Testis (tissue), 3 donors: ENCODE results near the gene MCRIP1. TPM values are rescaled to one million over a fixed set of nuclear protein-coding genes. Genes with fewer than 3 reads are reported as not detected.

Source experiments
- DNase-seq: peaks from one replicate; pipeline ENCODE4 v3.0.0-alpha.2; 2019
- H3K27ac ChIP-seq, 2 donors: fragments of 200-600 bp; sonication (generic); one replicate each; pipeline ENCODE4 v1.5.1; 2019
- H3K27me3 ChIP-seq: fragments of 200-600 bp; sonication (generic); one replicate; pipeline ENCODE4 v1.5.1; 2019
- H3K36me3 ChIP-seq: fragments of 200-600 bp; sonication (generic); one replicate; pipeline ENCODE4 v1.5.1; 2017; ENCODE audit warnings: low read depth; ENCODE audit errors: missing control alignments
- H3K4me1 ChIP-seq: fragments of 200-600 bp; sonication (generic); one replicate; pipeline ENCODE4 v1.5.1; 2019
- H3K4me3 ChIP-seq, 2 donors: fragments of 200-600 bp; sonication (generic); one replicate each; pipeline ENCODE4 v1.5.1; 2017 to 2019
- H3K9me3 ChIP-seq: fragments of 200-600 bp; sonication (generic); one replicate; pipeline ENCODE4 v1.5.1; 2017
- POLR2A ChIP-seq: fragments of 450-650 bp; IDR thresholded peaks from one replicate; pipeline ENCODE4 v1.6.1; 2017; ENCODE audit warnings: antibody characterized with exemption, mild to moderate bottlenecking, moderate library complexity
- WGBS, 2 donors: methylation state at CpG; one replicate each; pipeline ENCODE4 v1.1.5; 2018; 5-methylcytosine and 5-hydroxymethylcytosine counted together
- intact Hi-C: fragments of 100-400 bp; cut with DNase I; formaldehyde crosslinking; loops from one replicate; pipeline ENCODE4 v1.15.1; 2023; ENCODE audit warnings: low total_unique reads
- polyA plus RNA-seq: library from polyadenylated mRNA; stranded (reverse); fragments of 350-450 nt; fragmentation: Illumina TruSeq; extraction: RNeasy Lipid Tissue Mini Kit (QIAGEN cat#74804); gene quantifications from one replicate; pipeline ENCODE4 v1.2.3, GENCODE V29; 2014; ENCODE audit warnings: low read depth, low replicate concordance; ENCODE audit not compliant: insufficient read depth
- total RNA-seq, 2 donors: library from RNA; depleted of rRNA; stranded (reverse); fragments of >200 nt; gene quantifications; one replicate each; pipeline ENCODE4 v1.2.3, GENCODE V29; 2016
- TF ChIP-seq, protein P1 (sequence below), 3 experiments: fragments of 450-650 bp in 2 of 3; fragments of 200-600 bp in 1 of 3; sonication (generic) in 1 of 3; IDR thresholded peaks; one replicate each; pipeline ENCODE4 v1.5.1; 2016 to 2019; ENCODE audit warnings: antibody characterized with exemption in 3 of 3, mild to moderate bottlenecking in 2 of 3, moderate library complexity in 1 of 3

MCRIP1 gene
- total and polyA plus RNA-seq, 3 donors from 2014 or later, result 160 to 206 (median 181) TPM

DNA sequence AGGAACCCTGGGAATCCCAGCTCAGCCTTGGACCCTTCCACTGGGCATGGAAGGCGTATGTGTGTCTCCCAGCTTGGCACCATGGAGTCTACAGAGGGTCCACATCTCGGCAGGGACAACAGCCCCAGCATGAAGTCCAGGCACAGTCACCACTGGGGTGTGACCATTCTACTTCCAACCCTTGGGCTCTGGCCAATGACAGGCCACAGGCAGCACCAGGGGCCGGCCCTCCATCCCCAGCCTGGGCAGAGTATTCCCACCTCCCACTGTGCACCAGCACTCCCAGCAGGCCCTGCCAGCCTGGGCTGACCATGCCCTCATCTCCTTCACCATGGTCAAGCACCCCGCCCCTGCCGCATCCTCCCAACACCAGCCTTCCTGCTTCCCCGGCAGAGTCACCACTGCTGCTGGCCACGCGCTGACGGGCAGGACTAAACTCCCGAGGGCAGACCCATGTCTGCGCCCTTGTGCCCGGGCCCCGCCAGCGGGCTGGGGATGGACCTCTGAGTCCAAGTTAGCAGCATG is 11.3 kb upstream of the MCRIP1 start:
- H3K4me1 ChIP-seq, result no peaks in the 10 kb centered on the region
- no peak overlapping the region for H3K4me3 ChIP-seq
- intact Hi-C loops, result no loop called here
- TF ChIP-seq, protein P1, sequence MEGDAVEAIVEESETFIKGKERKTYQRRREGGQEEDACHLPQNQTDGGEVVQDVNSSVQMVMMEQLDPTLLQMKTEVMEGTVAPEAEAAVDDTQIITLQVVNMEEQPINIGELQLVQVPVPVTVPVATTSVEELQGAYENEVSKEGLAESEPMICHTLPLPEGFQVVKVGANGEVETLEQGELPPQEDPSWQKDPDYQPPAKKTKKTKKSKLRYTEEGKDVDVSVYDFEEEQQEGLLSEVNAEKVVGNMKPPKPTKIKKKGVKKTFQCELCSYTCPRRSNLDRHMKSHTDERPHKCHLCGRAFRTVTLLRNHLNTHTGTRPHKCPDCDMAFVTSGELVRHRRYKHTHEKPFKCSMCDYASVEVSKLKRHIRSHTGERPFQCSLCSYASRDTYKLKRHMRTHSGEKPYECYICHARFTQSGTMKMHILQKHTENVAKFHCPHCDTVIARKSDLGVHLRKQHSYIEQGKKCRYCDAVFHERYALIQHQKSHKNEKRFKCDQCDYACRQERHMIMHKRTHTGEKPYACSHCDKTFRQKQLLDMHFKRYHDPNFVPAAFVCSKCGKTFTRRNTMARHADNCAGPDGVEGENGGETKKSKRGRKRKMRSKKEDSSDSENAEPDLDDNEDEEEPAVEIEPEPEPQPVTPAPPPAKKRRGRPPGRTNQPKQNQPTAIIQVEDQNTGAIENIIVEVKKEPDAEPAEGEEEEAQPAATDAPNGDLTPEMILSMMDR (IDR thresholded peaks at IDR 0.05), result no peak
- no peak for TF ChIP-seq POLR2A
- WGBS, 2 donors, result 93 to 95% methylated on average over 13 to 14 of the region's 14 CpGs
- no peaks in the 10 kb centered on the region for H3K9me3 ChIP-seq
- no peaks in the 10 kb centered on the region for H3K36me3 ChIP-seq
- no peak overlapping the region for H3K27ac ChIP-seq
- no peak for DNase-seq
- H3K27me3 ChIP-seq, result no peaks in the 10 kb centered on the region

DNA sequence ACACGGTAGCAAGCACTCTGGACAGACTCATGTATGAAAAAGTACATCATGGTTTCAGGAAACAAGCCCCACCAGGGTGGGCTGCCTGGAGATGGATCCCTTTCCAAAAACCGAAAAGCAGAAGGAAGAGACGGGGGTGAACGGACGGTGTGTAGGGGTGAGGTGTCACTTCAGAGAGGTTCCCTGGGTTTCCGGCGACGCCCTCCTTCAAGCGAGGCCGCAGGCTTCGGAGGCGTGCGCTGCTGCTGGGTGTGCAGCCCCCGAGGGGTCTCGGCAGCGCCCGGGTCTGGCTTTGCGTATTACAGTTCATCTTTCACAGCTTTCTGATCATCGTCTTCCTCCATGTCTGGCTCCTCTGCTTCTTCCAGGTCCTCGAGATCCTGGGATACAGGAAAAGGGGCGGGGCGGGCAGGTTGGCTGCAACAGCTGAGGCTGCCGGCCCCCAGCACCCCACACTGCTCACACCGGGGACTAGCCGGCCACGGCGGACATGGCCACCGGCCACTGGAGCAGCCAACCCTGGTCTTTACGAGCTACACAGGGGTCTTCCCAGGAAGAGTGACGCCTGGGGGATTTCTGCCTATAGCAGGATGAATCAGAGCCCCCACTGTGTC is 10.7 kb upstream of the MCRIP1 start:
- Histone ChIP-seq H3K27me3 (no peaks in the 10 kb centered on the region), H3K27ac (no peak overlapping the region), H3K36me3 (no peaks in the 10 kb centered on the region), H3K4me3 (no peak overlapping the region), H3K4me1 (no peaks in the 10 kb centered on the region), H3K9me3 (no peaks in the 10 kb centered on the region)
- no peak for TF ChIP-seq POLR2A
- TF ChIP-seq, protein P1 (IDR thresholded peaks at IDR 0.05), result no peak
- intact Hi-C loops, result no loop called here
- no peak for DNase-seq
- WGBS, 2 donors, result 91 to 92% methylated on average over 30 of the region's 30 CpGs

DNA sequence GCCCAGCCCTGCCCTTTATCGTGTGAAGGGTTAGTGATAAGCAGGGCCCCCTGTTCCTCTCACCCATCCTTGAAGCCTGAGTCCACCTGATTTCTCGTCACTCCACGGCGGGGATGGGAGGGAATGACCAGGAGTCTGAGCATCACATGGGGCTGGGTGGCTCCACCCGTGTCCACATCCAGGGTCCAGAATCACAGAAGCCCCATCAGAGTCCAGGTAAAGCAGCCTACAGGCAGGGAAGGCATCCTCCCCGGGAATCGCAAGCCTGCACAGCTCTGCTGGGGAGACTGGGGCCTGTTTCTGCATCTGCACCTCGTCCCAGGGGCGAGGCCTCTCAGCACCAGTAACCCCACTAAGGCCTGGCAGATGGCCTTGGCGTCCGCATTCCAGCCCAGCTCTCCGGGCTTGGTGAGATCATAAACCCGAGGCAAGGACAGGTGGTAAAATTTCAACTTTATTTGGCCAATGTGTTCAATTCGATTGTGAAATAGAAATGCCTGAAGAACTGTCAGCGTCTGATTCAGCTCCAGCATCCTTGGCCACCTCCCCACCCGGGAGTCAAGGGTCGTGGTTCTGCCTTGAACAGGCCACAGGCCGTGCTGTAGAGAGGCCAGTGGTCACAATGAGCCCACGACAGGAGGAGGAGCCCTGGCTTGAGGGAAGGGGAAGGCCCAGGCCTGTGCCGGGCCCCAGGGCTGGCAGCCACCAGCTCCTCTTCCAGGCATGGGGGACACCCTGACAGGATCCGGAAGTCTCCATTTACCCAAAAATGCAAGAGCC is 9.8 kb upstream of the MCRIP1 start:
- TF ChIP-seq, protein P1 (IDR thresholded peaks at IDR 0.05), result no peak
- TF ChIP-seq POLR2A, result no peak
- no peak overlapping the region for H3K27ac ChIP-seq
- no peaks in the 10 kb centered on the region for H3K36me3 ChIP-seq
- no peak overlapping the region for H3K4me3 ChIP-seq
- 58 to 64% methylated on average over 11 to 21 of the region's 21 CpGs for WGBS, 2 donors
- H3K4me1 ChIP-seq, result no peaks in the 10 kb centered on the region
- H3K27me3 ChIP-seq, result no peaks in the 10 kb centered on the region
- H3K9me3 ChIP-seq, result no peaks in the 10 kb centered on the region
- DNase-seq, result no peak
- intact Hi-C loops, result no loop called here

DNA sequence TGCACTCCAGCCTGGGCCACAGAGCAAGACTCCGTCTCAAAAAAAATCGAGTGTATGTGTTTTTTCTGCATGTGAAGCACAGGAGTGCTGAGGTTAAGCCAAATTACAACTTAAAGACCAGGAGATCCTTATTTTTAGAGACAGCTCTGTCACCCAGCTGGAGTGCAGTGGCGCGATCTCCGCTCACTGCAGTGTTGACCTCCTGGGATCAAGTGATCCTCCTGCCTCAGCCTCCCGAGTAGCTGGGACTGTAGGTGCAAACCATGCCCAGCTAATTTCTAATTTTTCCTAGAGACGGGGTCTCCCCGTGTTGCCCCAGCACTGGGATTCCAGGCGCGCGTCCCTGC is 9.3 kb upstream of the MCRIP1 start:
- TF ChIP-seq POLR2A, result no peak
- TF ChIP-seq, protein P1 (IDR thresholded peaks at IDR 0.05), result no peak
- no peaks in the 10 kb centered on the region for H3K27me3 ChIP-seq
- H3K9me3 ChIP-seq, result no peaks in the 10 kb centered on the region
- intact Hi-C loops, result no loop called here
- H3K36me3 ChIP-seq, result no peaks in the 10 kb centered on the region
- WGBS, 2 donors, result 94 to 95% methylated on average over 11 of the region's 11 CpGs
- H3K27ac ChIP-seq, result no peak overlapping the region
- H3K4me1 ChIP-seq, result no peaks in the 10 kb centered on the region
- H3K4me3 ChIP-seq, result no peak overlapping the region
- no peak for DNase-seq
